ENCODE data around the gene CUEDC2.

Gene CUEDC2

DNA sequence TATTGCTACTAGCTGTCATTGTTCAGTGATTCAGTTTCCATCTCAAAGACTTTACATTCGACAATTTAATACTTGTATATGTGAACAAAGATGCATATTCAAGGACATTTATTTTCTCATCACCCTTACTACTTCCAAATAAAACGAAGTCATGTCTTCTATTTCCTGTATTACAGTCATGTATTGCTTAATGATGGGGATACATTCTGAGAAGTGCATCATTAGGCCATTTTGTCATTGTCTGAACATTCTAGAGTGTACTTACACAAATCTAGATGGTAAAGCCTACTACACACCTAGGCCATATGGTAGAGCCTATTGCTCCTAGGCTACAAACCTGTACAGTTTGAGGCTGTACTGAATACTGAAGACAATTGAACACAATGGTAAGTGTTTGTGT lies 12.5 kb upstream of the CUEDC2 start:
- no peak for TF ChIP-seq CTCF (IDR thresholded peaks at IDR 0.05)
- no peak overlapping the region for H3K4me2 ChIP-seq (ENCODE audit: low read length)

DNA sequence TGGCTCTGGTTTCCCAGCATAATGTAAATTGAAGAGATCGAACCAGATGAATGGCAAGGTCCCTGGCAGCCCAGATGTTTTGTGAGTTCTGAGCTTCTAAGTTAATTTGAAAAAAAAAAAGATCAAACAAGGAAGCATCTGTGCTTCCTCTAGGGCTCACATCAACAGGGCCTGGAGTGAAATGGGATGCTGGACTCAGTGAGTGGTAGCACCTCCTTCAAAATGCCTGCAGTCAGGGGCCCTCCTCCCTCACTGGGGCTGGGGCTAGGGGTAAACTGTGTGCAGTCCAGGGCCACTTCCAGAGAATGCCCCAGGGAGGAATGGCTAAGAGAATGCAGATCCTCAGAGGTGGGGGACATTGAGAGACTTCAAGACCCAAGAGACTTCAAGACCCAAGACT lies 6.0 kb upstream of the CUEDC2 start:
- no peak overlapping the region for H3K4me2 ChIP-seq (ENCODE audit: low read length)
- H3K4me3 ChIP-seq (ENCODE audit: low read depth, low read length) = no peak overlapping the region
- TF ChIP-seq CTCF (IDR thresholded peaks at IDR 0.05) = no peak
- H3K79me2 ChIP-seq = no peaks in the 10 kb centered on the region
- no peaks in the 10 kb centered on the region for H3K36me3 ChIP-seq (ENCODE audit: control insufficient read depth, insufficient read depth, low read length)
- no peaks in the 10 kb centered on the region for H3K9me3 ChIP-seq (ENCODE audit: control insufficient read depth, low read length)
- no peak overlapping the region for H3K9ac ChIP-seq
- no peaks in the 10 kb centered on the region for H3K27me3 ChIP-seq (ENCODE audit: control insufficient read depth, insufficient read depth, low read length)
- no peak overlapping the region for H2AFZ ChIP-seq
- H3K4me1 ChIP-seq = no peaks in the 10 kb centered on the region
- no peak overlapping the region for H3K27ac ChIP-seq

More for the DNA sequence above, 12.5 kb upstream of the CUEDC2 start:
- Histone ChIP-seq H3K9me3 (ENCODE audit: control insufficient read depth, low read length) (no peaks in the 10 kb centered on the region), H3K4me3 (ENCODE audit: low read depth, low read length) (no peak overlapping the region), H3K9ac (no peak overlapping the region), H3K36me3 (ENCODE audit: control insufficient read depth, insufficient read depth, low read length) (no peaks in the 10 kb centered on the region), H3K4me1 (no peaks in the 10 kb centered on the region), H3K27me3 (ENCODE audit: control insufficient read depth, insufficient read depth, low read length) (no peaks in the 10 kb centered on the region), H2AFZ (no peak overlapping the region), H3K27ac (no peak overlapping the region), H3K79me2 (no peaks in the 10 kb centered on the region)

DNA sequence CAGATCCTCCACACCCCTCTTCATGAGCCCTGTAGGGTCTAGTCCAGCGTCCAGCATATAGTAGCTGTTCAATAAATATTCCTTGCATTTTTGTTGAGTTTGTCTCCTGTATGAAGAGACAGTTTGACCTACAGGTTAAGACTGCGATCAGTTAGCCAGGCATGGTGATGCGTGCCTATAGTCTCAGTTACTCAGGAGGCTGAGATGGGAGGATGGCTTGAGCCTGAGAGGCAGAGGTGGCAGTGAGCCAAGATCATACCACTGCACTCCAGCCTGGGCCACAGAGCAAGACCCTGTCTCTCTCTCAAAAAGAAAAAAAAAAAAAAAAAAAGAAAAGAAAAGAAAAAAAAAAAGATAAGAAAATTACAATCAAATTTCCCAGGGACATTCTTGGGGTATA lies 5.1 kb upstream of the CUEDC2 start:
- no peak overlapping the region for H3K9ac ChIP-seq
- no peak overlapping the region for H3K27ac ChIP-seq
- no peak overlapping the region for H2AFZ ChIP-seq
- H3K9me3 ChIP-seq (ENCODE audit: control insufficient read depth, low read length) = no peaks in the 10 kb centered on the region
- no peaks in the 10 kb centered on the region for H3K36me3 ChIP-seq (ENCODE audit: control insufficient read depth, insufficient read depth, low read length)
- no peaks in the 10 kb centered on the region for H3K79me2 ChIP-seq
- H3K4me3 ChIP-seq (ENCODE audit: low read depth, low read length) = no peak overlapping the region
- no peak overlapping the region for H3K4me2 ChIP-seq (ENCODE audit: low read length)
- no peaks in the 10 kb centered on the region for H3K4me1 ChIP-seq
- no peak for TF ChIP-seq CTCF (IDR thresholded peaks at IDR 0.05)
- H3K27me3 ChIP-seq (ENCODE audit: control insufficient read depth, insufficient read depth, low read length) = no peaks in the 10 kb centered on the region

DNA sequence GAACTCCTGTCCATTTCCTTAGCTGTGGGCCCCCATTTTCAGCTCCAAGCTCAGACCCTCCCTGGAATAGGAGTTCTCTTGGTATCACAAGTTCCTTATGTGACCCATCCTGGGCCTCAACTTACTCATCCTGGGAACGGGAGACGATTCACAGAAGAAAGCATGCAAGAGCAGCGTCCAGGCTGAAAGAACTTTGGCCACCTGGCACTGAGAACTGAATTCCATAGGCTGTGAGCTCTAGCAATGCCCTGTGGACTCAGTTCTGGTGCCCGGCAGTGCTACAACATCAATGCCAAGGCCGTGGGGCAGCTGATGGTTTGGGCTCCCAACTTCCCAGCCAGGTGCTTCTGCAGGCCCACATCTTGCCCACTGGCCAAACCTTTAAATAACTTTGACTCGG lies 3.9 kb upstream of the CUEDC2 start:
- no peak overlapping the region for H3K4me3 ChIP-seq (ENCODE audit: low read depth, low read length)
- H3K27ac ChIP-seq = no peak overlapping the region

More for the DNA sequence above, 3.9 kb upstream of the CUEDC2 start:
- Histone ChIP-seq H3K79me2 (peaks cover 9% of the 10 kb centered on the region), H3K4me1 (peaks cover 4% of the 10 kb centered on the region), H3K4me2 (ENCODE audit: low read length) (no peak overlapping the region), H3K27me3 (ENCODE audit: control insufficient read depth, insufficient read depth, low read length) (no peaks in the 10 kb centered on the region), H2AFZ (no peak overlapping the region), H3K9me3 (ENCODE audit: control insufficient read depth, low read length) (no peaks in the 10 kb centered on the region), H3K9ac (no peak overlapping the region), H3K36me3 (ENCODE audit: control insufficient read depth, insufficient read depth, low read length) (no peaks in the 10 kb centered on the region)
- TF ChIP-seq CTCF (IDR thresholded peaks at IDR 0.05) = no peak

Data from parathyroid adenoma (tissue), 2 donors.